CD4-positive, alpha-beta memory T cell (primary cell): Measurements from ENCODE around the gene AACS. TPM values are rescaled to one million over a fixed set of nuclear protein-coding genes. Genes with fewer than 3 reads are reported as not detected.
"Not testable (repeated sequence)": the region's sequence is repeated elsewhere in the genome, so short reads cannot be mapped to it uniquely, and the experiment has no call there.

ENCODE experiments used
- CTCF ChIA-PET: fragments of 350-600 bp; sonication (Branson Sonifier 250); formaldehyde crosslinking; loops from one replicate; lab custom pipeline; 2021; ENCODE audit warnings: inconsistent platforms; ENCODE audit not compliant: partially characterized antibody; lab: Charles Lee
- POLR2A ChIA-PET: fragments of 350-600 bp; sonication (Branson Sonifier 250); formaldehyde crosslinking; loops from one replicate; lab custom pipeline; 2021; ENCODE audit not compliant: partially characterized antibody; lab: Charles Lee
- DNase-seq, 5 donors: peaks; one replicate each; pipeline versions ENCODE4 v3.0.0 to v3.0.0-alpha.2; 2020 to 2022; ENCODE audit warnings: mixed read lengths in 1 of 5
- H3K27ac ChIP-seq: one replicate; pipeline ENCODE4 v1.7.0; 2013; ENCODE audit warnings: low read depth, low read length
- H3K27me3 ChIP-seq: 2 replicates; pipeline ENCODE4 v1.7.0; 2013; ENCODE audit warnings: mild to moderate bottlenecking, low read length, moderate library complexity; ENCODE audit not compliant: insufficient read depth
- H3K36me3 ChIP-seq: 2 replicates; pipeline ENCODE4 v1.7.0; 2013; ENCODE audit warnings: mild to moderate bottlenecking, low read length, moderate library complexity; ENCODE audit not compliant: insufficient read depth
- H3K4me1 ChIP-seq: 2 replicates; pipeline ENCODE4 v1.7.0; 2013; ENCODE audit warnings: mild to moderate bottlenecking, low read length, moderate library complexity; ENCODE audit not compliant: insufficient read depth
- H3K4me3 ChIP-seq, 2 donors: one replicate each; pipeline ENCODE4 v1.7.0; 2013; ENCODE audit warnings: low read length in 2 of 2, mild to moderate bottlenecking in 1 of 2
- H3K9me3 ChIP-seq, 2 donors: one replicate each; pipeline ENCODE4 v1.7.0; 2013; ENCODE audit warnings: low read length in 2 of 2, control low read depth in 1 of 2; ENCODE audit not compliant: control insufficient read depth in 1 of 2
- H3K27ac Mint-ChIP-seq, 7 donors: one replicate each; pipeline ENCODE4 v1.8.0; 2020 to 2021; ENCODE audit warnings: mixed read lengths in 7 of 7, mild to moderate bottlenecking in 6 of 7, inconsistent platforms in 3 of 7, moderate library complexity in 3 of 7
- H3K27me3 Mint-ChIP-seq, 2 donors: one replicate each; pipeline ENCODE4 v1.8.0; 2020 to 2021; ENCODE audit warnings: mixed read lengths in 2 of 2
- H3K36me3 Mint-ChIP-seq, 2 donors: one replicate each; pipeline ENCODE4 v1.8.0; 2020 to 2021; ENCODE audit warnings: mixed read lengths in 2 of 2, inconsistent platforms in 1 of 2, mild to moderate bottlenecking in 1 of 2
- H3K4me1 Mint-ChIP-seq, 4 donors: one replicate each; pipeline ENCODE4 v1.8.0; 2020 to 2021; ENCODE audit warnings: mixed read lengths in 4 of 4, mild to moderate bottlenecking in 1 of 4
- H3K4me3 Mint-ChIP-seq, 8 donors: one replicate each; pipeline ENCODE4 v1.8.0; 2020 to 2021; ENCODE audit warnings: mixed read lengths in 8 of 8, mild to moderate bottlenecking in 7 of 8, moderate library complexity in 6 of 8, inconsistent platforms in 3 of 8
- H3K9me3 Mint-ChIP-seq, 8 donors: one replicate each; pipeline ENCODE4 v1.8.0; 2020 to 2021; ENCODE audit warnings: mixed read lengths in 8 of 8, mild to moderate bottlenecking in 5 of 8, inconsistent platforms in 3 of 8, moderate library complexity in 1 of 8
- intact Hi-C: fragments of 100-400 bp; cut with micrococcal nuclease; formaldehyde crosslinking; loops from one replicate; pipeline ENCODE4 v1.15.1; 2023
- polyA plus RNA-seq, 2 donors: library from polyadenylated mRNA; unstranded; fragments of 300-500 nt; fragmentation: Illumina TruSeq; gene quantifications; one replicate each; pipeline ENCODE4 v1.2.3, GENCODE V29; 2021
- total RNA-seq, 2 experiments: library from RNA; stranded (reverse); gene quantifications; one replicate each; pipeline ENCODE4 v1.2.3, GENCODE V29; 2021

AACS gene
- total and polyA plus RNA-seq, 4 experiments from 2014 or later: 9.7 to 12.5 (median 12.0) TPM

DNA sequence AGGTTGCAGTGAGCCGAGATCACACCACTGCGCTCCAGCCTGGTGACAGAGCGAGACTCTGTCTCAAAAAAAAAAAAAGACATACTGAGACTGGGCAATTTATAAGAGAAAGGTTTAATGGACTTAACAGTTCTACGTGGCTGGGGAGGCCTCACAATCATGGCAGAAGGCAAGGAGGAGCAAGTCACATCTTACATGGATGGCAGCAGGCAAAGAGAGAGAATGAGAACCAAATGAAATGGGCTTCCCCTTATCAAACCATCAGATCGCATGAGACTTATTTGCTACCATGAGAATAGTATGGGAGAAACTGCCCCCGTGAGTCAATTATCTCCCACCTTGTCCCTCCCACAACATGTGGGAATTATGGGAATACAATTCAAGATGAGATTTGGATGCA lies 47.4 kb downstream of the AACS start:
- H3K27me3 ChIP-seq, H3K4me3 Mint-ChIP-seq, H3K27ac Mint-ChIP-seq, intact Hi-C loops, H3K4me1 Mint-ChIP-seq, H3K4me3 ChIP-seq, H3K9me3 ChIP-seq, H3K27ac ChIP-seq, H3K4me1 ChIP-seq, DNase-seq, H3K9me3 Mint-ChIP-seq, CTCF ChIA-PET, H3K27me3 Mint-ChIP-seq, H3K36me3 ChIP-seq, POLR2A ChIA-PET: not testable (repeated sequence)
- peaks cover 43 to 45% of the 10 kb centered on the region in 2 donors for H3K36me3 Mint-ChIP-seq

DNA sequence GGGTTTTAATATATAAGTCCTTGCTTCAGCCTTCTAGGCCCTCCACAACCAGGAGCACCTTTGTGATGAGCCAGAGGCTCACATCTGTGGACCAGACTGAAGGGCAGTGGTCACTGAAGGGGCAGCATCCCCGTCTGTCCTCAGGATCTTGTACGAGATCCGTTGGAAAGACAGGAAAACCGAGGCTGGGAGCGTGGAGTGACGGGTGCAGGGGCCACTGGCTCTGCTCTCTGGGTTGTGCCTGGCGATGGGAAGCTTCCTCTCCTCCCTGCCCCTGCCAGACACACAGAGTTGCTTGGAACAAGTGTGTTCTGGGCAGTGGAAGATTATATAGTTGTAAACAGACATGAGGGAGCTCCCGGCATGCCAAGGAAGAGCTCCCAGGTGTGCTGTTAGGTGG lies 48.0 kb downstream of the AACS start:
- Histone ChIP-seq H3K4me1 (no peaks in the 10 kb centered on the region), H3K27ac (no peak overlapping the region), H3K9me3 (no peaks in the 10 kb centered on the region), H3K4me3 (no peak overlapping the region), H3K27me3 (no peaks in the 10 kb centered on the region), H3K36me3 (no peaks in the 10 kb centered on the region)
- CTCF ChIA-PET: no interaction called here
- intact Hi-C loops: no loop called here
- DNase-seq: no peak
- Mint-ChIP-seq H3K36me3 (peaks cover 44 to 48% of the 10 kb centered on the region in 2 donors), H3K9me3 (no peaks in the 10 kb centered on the region), H3K27me3 (no peaks in the 10 kb centered on the region), H3K4me1 (no peaks in the 10 kb centered on the region), H3K4me3 (no peak overlapping the region), H3K27ac (no peak overlapping the region)
- POLR2A ChIA-PET: no interaction called here

DNA sequence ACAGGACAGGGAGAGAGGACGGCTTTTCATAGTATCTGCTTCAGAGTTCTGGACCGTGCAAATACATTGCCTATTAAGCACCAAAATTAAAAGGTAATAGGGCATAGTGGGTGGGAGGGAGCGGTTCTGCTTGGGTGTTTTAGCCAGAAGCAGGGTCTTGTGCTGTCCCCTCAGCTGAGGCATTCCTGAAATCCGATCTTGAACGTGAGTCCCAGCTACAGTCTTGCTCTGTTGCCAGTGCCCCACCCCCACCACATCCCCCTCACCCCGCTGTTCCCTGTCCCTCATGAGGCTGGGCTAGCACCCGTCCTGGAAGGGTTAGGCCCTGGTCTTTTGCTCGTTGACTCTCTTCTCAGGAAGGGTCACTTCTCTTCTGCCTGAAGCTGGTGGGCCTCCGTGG lies 48.6 kb downstream of the AACS start:
- no peak overlapping the region for H3K4me3 ChIP-seq
- H3K4me1 ChIP-seq: no peaks in the 10 kb centered on the region
- no peaks in the 10 kb centered on the region for H3K27me3 Mint-ChIP-seq
- no peaks in the 10 kb centered on the region for H3K4me1 Mint-ChIP-seq
- no peaks in the 10 kb centered on the region for H3K27me3 ChIP-seq
- POLR2A ChIA-PET: interaction anchor here (0.5 kb wide), 1 partner anchor 64 kb away, joined by 3 read pairs; no protein-coding TSS in a partner anchor
- H3K27ac Mint-ChIP-seq: no peak overlapping the region
- no peaks in the 10 kb centered on the region for H3K9me3 ChIP-seq
- H3K9me3 Mint-ChIP-seq: no peaks in the 10 kb centered on the region
- CTCF ChIA-PET: no interaction called here
- no peak overlapping the region for H3K27ac ChIP-seq
- no peak overlapping the region for H3K4me3 Mint-ChIP-seq
- DNase-seq: no peak
- intact Hi-C loops: no loop called here
- no peaks in the 10 kb centered on the region for H3K36me3 ChIP-seq
- peaks cover 48% of the 10 kb centered on the region in 2 donors for H3K36me3 Mint-ChIP-seq

DNA sequence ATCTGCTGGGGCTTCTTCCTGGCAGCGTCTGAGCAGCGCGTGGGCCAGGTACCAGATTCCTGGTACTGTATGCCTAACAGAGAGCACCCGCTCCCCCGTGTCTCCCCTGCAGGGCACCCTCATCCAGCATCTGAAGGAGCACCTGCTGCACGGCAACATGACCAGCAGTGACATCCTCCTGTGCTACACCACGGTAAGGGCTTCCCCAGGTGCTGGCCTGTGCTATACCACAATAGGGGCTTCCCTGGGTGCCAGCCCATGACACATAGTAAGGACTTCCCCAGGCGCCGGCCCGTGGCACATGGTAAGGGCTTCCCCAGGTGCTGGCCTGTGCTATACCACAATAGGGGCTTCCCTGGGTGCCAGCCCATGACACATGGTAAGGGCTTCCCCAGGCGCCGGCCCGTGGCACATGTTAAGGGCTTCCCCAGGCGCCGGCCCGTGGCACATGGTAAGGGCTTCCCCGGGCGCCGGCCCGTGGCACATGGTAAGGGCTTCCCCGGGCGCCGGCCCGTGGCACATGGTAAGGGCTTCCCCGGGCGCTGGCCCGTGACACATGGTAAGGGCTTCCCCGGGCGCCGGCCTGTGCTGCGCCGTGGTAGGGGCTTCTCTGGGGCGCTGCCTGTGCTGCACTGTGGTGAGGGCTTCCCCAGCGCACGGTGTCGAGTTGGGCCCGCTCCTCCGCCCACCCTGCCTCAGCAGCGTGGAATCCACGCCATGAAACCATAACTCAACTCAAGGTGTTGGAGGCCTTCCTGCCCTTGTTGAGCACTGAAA lies 49.3 kb downstream of the AACS start:
- DNase-seq: no peak
- no peaks in the 10 kb centered on the region for H3K9me3 Mint-ChIP-seq
- no peaks in the 10 kb centered on the region for H3K4me1 ChIP-seq
- no peaks in the 10 kb centered on the region for H3K9me3 ChIP-seq
- no peaks in the 10 kb centered on the region for H3K27me3 Mint-ChIP-seq
- H3K36me3 ChIP-seq: no peaks in the 10 kb centered on the region
- H3K36me3 Mint-ChIP-seq: peaks cover 41 to 51% of the 10 kb centered on the region in 2 donors
- H3K27ac Mint-ChIP-seq: no peak overlapping the region
- intact Hi-C loops: no loop called here
- no peak overlapping the region for H3K27ac ChIP-seq
- CTCF ChIA-PET: no interaction called here
- H3K27me3 ChIP-seq: no peaks in the 10 kb centered on the region
- no peak overlapping the region for H3K4me3 ChIP-seq
- H3K4me3 Mint-ChIP-seq: no peak overlapping the region
- H3K4me1 Mint-ChIP-seq: no peaks in the 10 kb centered on the region
- POLR2A ChIA-PET: no interaction called here

DNA sequence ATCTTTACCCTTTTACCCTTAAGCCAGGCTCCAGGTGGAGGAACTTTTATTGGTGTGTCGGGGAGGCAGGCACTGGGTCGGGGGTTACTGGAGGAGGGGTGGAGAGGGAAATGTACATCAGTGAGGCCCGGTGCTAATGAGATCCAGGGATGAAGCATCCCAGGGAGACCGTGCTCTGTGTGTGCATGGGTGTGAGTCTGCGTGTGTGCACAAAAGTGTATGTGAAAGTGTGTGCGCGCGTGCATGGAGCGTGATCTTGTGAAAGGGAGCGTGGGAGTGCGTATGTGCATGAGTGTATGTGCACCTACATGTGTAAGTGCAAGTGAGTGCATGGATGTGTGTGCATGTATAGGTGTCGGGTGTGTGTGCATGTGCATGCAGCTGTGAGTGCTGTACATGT lies 55.3 kb downstream of the AACS start:
- Histone ChIP-seq H3K9me3 (no peaks in the 10 kb centered on the region), H3K27me3 (no peaks in the 10 kb centered on the region), H3K27ac (no peak overlapping the region), H3K36me3 (no peaks in the 10 kb centered on the region), H3K4me1 (no peaks in the 10 kb centered on the region), H3K4me3 (no peak overlapping the region)
- Mint-ChIP-seq H3K36me3 (peaks cover 17 to 25% of the 10 kb centered on the region in 2 donors), H3K27me3 (no peaks in the 10 kb centered on the region), H3K27ac (no peak overlapping the region), H3K9me3 (no peaks in the 10 kb centered on the region), H3K4me3 (no peak overlapping the region), H3K4me1 (no peaks in the 10 kb centered on the region)
- CTCF ChIA-PET: no interaction called here
- no peak for DNase-seq
- POLR2A ChIA-PET: no interaction called here
- intact Hi-C loops: no loop called here

DNA sequence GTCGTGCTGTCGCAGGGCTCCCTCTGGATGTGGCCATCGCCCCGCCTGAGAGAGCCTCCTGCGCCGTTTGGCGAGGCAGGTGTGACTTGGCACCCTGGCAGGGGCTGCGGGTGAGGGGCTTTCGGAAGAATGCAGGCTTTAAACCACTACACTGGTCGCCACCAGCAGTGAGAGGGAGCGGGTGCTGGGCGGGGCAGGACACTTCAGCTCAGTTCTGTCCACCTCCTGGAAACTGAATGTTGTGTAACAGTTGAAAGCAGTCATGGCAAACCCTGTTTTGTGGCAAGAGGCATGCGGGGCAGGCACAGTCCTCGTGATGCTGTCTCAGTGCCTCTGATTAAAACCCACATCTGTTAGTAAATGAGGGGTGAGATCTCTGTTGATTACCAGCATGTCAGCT lies 55.9 kb downstream of the AACS start:
- Histone ChIP-seq H3K4me3 (no peak overlapping the region), H3K4me1 (no peaks in the 10 kb centered on the region), H3K36me3 (no peaks in the 10 kb centered on the region), H3K27me3 (no peaks in the 10 kb centered on the region), H3K9me3 (no peaks in the 10 kb centered on the region), H3K27ac (no peak overlapping the region)
- intact Hi-C loops: no loop called here
- no peak overlapping the region for H3K4me3 Mint-ChIP-seq
- H3K27me3 Mint-ChIP-seq: no peaks in the 10 kb centered on the region
- peaks cover 19 to 25% of the 10 kb centered on the region in 2 donors for H3K36me3 Mint-ChIP-seq
- ChIA-PET POLR2A (no interaction called here), CTCF (no interaction called here)
- H3K9me3 Mint-ChIP-seq: no peaks in the 10 kb centered on the region
- H3K27ac Mint-ChIP-seq: no peak overlapping the region
- DNase-seq: no peak
- H3K4me1 Mint-ChIP-seq: no peaks in the 10 kb centered on the region

DNA sequence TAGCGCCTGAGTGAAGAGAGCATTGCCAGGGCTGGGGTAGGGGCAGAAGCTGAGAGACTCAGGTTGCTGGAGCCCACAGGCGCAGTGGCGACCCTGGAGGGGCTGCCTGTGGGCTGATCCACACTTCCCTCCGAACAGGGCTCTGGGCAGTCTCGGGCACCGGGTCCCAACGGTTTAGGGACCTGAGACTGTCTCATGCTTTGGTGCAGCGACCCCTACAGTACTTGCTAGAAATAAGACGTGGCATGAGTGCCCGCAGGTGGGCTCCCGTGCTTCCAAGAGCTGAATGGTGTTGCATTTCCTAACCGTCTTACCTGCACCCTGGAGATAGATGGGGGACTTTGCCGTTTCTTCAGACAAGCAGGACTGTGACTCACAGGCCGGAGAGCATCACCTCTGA lies 57.4 kb downstream of the AACS start:
- Mint-ChIP-seq H3K4me1 (no peaks in the 10 kb centered on the region), H3K9me3 (no peaks in the 10 kb centered on the region), H3K27ac (no peak overlapping the region), H3K4me3 (no peak overlapping the region), H3K27me3 (no peaks in the 10 kb centered on the region), H3K36me3 (peaks cover 18 to 25% of the 10 kb centered on the region in 2 donors)
- Histone ChIP-seq H3K4me1 (no peaks in the 10 kb centered on the region), H3K9me3 (no peaks in the 10 kb centered on the region), H3K36me3 (no peaks in the 10 kb centered on the region), H3K27me3 (no peaks in the 10 kb centered on the region), H3K4me3 (no peak overlapping the region), H3K27ac (no peak overlapping the region)
- ChIA-PET CTCF (no interaction called here), POLR2A (no interaction called here)
- DNase-seq: no peak
- intact Hi-C loops: no loop called here
